ENCODE results near the gene IRF3. TPM values are rescaled to one million over a fixed set of nuclear protein-coding genes. Genes with fewer than 3 reads are reported as not detected.

The IRF3 gene
- total RNA-seq = 36.9 and 46.9 TPM in 2 replicates

GRCh38 chr19:49665351-49666119 lies at the start of gene IRF3, which contains the start of gene BCL2L12:
TSS of gene IRF3 (minus strand) at chr19:49665857. CDS start at chr19:49664838, 1,019 bp downstream.
TSS of gene BCL2L12 (plus strand) at chr19:49665933. CDS start at chr19:49666693, 760 bp downstream.
- no peak for DNase-seq (ENCODE audit: extremely low read depth, low read depth, low spot score)

DNA sequence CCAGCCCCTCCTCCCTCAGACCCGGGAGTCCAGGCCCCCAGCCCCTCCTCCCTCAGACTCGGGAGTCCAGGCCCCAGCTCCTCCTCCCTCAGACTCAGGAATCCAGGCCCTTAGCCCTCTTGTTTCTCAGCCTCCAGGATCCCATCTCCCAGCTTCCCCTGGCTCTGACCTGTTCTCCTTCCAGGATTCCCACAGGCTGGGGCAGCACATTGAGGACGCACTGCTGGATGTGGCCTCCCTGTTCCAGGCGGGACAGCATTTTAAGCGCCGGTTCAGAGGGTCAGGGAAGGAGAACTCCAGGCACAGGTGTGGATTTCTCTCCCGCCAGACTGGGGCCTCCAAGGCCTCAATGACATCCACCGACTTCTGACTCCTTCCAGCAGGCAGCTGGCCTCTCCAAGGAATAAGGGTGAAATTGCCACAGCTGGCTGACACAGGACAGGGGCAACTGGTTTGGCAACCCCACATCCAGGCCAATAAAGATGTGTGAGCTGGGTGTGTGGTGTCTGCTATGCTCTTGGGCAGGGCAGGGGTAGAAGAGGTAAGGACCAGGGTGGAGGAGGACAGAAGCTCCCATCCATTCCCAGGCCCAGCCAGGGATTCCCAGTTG lies 47.7 kb upstream of the IRF3 start:
- no peak for DNase-seq (ENCODE audit: extremely low read depth, low read depth, low spot score)

- DNase-seq (ENCODE audit: extremely low read depth, low read depth, low spot score) = no peak
Measured at GRCh38 chr19:49712397-49712859, 46.8 kb upstream of the IRF3 start.

- no peak for DNase-seq (ENCODE audit: extremely low read depth, low read depth, low spot score)
Measured at GRCh38 chr19:49710372-49710951, 44.8 kb upstream of the IRF3 start.

GRCh38 chr19:49705919-49706318 lies 40.3 kb upstream of the IRF3 start:
- DNase-seq (ENCODE audit: extremely low read depth, low read depth, low spot score) = no peak

GRCh38 chr19:49704888-49705642 lies 39.4 kb upstream of the IRF3 start:
- DNase-seq (ENCODE audit: extremely low read depth, low read depth, low spot score) = no peak

DNA sequence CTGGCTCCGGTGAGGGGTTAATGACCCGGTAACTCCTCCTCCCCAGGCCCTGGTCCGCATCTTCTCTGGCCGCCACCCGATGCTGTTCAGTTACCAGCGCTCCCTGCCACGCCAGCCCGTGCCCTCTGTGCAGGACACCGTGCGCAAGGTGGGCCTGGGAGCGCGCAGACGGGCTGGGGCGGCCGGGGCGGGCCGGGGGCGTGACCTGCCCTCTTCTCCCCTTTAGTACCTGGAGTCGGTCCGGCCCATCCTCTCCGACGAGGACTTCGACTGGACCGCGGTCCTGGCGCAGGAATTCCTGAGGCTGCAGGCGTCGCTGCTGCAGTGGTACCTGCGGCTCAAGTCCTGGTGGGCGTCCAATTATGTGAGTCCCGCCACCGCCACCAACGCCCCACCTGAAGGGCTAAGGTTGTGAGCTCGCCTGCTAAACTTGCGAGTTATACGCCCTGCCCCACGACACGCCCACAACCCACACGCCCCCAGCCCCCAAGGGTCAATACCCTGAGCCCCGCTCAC lies 35.7 kb upstream of the IRF3 start:
- DNase-seq (ENCODE audit: extremely low read depth, low read depth, low spot score) = no peak

- DNase-seq (ENCODE audit: extremely low read depth, low read depth, low spot score) = no peak
Measured at GRCh38 chr19:49700563-49700962, 34.9 kb upstream of the IRF3 start.

GRCh38 chr19:49699364-49699763 lies 33.7 kb upstream of the IRF3 start:
- DNase-seq (ENCODE audit: extremely low read depth, low read depth, low spot score) = no peak

DNA sequence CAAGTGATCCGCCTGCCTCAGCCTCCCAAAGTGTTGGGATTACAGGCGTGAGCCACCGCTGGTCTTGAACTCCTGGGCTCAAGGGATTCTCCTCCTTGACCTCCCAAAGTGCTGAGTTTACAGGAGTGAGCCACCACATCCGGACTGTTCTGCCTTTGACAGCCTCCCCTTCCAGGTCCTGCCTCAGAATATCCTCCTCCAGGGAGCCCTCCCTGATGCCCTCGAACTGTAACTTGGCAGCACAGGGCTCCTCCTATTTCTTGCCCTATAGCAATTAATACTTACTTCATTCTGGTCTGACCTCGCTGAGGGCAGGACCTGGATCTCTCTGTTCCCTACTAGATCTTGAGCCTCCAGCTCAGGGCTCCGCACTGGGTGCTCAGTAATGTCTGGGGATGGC lies 31.2 kb upstream of the IRF3 start:
- DNase-seq (ENCODE audit: extremely low read depth, low read depth, low spot score) = no peak

DNA sequence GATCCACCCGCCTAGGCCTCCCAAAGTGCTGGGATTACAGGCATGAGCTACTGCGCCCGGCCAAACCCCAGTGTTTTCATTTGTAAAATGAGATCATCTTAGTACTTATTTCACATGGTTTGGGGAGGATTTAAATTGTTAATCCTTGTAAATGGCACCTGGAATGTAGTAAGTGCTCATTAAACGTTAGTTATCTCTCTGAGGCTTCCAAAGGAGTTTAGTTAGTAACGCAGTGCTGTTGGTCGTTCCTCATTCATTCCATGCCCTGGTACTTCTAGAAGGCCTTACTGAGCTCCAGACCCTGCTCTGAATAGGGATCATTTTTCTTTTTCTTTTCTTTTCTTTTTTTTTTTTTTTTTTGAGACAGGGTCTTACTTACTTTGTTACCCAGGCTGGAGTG lies 30.5 kb upstream of the IRF3 start:
- no peak for DNase-seq (ENCODE audit: extremely low read depth, low read depth, low spot score)

DNA sequence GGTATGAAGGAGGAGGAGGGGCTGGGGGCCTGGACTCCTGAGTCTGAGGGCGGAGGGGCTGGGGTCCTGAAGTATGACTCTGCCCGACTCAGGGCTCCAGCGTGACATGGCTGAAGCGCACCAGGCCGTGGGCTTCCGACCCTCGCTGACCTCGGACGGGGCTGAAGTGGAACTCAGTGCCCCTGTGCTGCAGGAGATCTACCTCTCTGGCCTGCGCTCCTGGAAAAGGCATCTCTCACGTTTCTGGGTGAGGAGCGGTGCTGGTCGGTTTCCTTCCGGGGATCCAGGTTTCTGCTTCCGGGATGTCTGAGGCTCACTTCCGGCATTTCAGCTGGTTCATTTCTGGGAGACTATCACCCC lies 26.5 kb upstream of the IRF3 start:
- no peak for DNase-seq (ENCODE audit: extremely low read depth, low read depth, low spot score)

DNA sequence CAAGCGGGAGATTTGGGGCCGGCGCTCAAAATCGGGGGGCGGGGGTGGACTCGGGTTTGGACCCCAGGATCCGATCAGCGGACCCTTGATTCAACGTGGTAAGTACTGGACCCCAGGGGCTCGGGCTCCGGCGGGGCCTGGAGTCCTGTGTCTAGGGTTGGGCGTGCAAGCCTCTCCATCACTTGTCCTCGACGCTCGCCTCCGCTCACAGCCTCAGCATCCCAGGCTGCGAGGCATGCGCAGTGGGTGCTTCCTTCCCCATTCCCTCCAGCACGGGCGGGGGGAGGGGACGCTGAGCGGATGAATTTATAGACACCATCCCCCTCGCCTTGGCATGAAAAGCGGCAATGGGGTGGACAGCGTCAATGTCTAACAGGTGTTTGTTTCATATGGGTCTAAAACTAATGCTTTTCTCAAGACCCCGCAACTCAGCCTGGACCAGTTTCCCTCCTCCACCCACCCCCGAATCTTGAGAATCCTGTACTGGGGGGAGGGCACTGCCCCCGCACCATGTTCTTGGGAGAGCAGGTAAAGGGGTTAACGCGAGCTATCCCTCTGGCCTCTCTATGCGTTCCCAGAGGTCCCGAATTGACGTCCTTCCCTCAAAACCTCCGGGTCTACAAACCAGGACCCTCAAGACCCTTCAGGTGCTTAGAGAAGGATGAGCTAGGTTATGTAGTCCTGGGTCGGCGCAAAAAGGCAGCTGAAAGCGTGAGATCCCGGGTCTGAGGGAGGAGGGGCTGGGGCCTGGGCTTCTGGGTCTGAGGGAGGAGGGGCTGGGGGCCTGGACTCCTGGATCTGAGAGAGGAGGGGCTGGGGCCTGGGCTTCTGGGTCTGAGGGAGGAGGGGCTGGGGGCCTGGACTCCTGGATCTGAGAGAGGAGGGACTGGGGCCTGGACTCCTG lies 25.8 kb upstream of the IRF3 start:
- DNase-seq (ENCODE audit: extremely low read depth, low read depth, low spot score) = no peak

DNA sequence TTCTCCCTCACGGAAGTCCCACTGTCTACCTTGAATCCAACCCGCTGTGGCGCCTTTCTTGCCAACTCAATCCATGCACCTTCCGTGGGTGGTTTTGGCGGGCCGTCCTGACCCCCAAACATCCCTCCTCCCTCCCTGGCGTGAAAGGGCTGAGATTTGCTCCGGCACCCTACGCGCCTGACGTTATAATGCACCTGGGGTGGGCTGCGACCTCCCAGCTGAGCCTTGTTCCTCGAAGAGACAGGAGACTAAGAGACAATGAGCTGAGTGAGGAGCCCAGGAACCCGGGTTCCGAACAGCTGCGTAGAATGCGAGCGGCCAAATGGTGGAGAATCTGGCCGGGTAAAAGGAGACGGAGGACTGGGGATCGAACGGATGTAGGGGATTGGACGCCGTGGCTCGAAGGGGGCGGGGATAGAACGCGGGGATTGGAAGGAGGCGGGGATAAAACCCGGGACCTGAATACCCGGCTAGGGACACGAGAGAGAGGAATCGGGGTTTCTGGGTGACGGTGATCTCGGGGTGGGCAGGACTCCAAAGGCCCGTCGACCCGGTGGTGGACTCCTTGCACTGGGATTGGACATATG lies 25.1 kb upstream of the IRF3 start, which contains the start of gene CPT1C:
TSS of gene CPT1C (plus strand) at position 461 of the 587 bp plus-strand sequence. CDS start 1,137 bp downstream, outside the sequence.
- DNase-seq (ENCODE audit: extremely low read depth, low read depth, low spot score) = no peak

GRCh38 chr19:49690079-49690655 lies 24.5 kb upstream of the IRF3 start:
- no peak for DNase-seq (ENCODE audit: extremely low read depth, low read depth, low spot score)

- DNase-seq (ENCODE audit: extremely low read depth, low read depth, low spot score) = no peak
Measured at GRCh38 chr19:49689133-49690078, 23.7 kb upstream of the IRF3 start, which contains the start of gene ADM5. TSS of gene ADM5 (plus strand) at chr19:49689594. CDS start at chr19:49689838, 244 bp downstream.

GRCh38 chr19:49688531-49689132 lies 23.0 kb upstream of the IRF3 start:
- no peak for DNase-seq (ENCODE audit: extremely low read depth, low read depth, low spot score)

Data from glomerular endothelial cell (primary cell).